GM21825 (cell line): ENCODE results near the gene ZNF385D.

Source experiments
- ATAC-seq: cut with Tn5 transposase; IDR thresholded peaks from one replicate; pipeline ENCODE4 v1.9.1; 2021; ENCODE audit warnings: mild to moderate bottlenecking, moderate library complexity; ENCODE audit not compliant: unreplicated experiment

The ZNF385D gene

GRCh38 chr3:21682206-21682605, 68.8 kb downstream of the ZNF385D start:
- ATAC-seq: no peak

GRCh38 chr3:21673393-21673792, 77.6 kb downstream of the ZNF385D start:
- ATAC-seq: no peak

DNA sequence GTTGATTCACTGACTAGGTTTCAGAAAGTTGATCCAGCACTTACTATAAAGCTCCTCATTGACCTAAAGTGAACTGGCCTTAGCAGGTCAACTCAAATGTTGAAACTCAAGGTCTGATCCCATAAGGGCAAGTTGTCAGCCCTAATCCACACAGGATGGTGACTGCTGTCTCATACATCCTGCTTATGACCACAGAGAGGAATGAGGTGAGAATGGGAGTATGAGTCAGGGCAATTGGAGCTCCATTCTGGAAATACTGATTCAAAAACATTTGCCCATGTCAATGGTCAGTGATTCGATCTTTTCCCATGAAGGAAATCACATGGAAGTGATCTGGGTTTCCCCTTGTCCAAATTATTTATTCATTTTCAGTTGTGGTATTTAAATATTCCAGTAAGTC, 78.7 kb downstream of the ZNF385D start:
- no peak for ATAC-seq

- no peak for ATAC-seq
These were observed 80.6 kb downstream of the ZNF385D start for GRCh38 chr3:21670386-21670785.

- ATAC-seq: no peak
These were observed 83.0 kb downstream of the ZNF385D start for GRCh38 chr3:21668012-21668411.

- ATAC-seq: no peak
These were observed 85.4 kb downstream of the ZNF385D start for GRCh38 chr3:21665444-21666100.

DNA sequence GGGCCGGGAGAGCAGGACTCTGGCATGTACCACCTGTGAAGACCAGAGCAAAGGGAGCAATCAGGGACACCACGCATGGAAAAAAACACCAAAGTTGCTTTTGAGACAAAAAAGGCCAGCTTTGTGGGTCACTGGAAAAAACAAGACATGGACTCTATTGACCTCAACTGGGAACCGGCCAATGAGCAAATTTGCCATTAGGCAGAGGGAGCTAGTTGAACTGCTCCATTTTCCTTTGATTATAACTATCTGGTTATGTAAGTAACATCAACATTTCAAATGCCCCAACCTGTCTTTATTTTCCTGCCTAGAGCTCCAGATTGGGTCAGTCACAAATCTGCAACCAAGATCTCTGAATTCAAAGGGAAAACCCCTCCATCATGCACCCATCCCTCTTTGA, 86.0 kb downstream of the ZNF385D start:
- ATAC-seq: no peak

DNA sequence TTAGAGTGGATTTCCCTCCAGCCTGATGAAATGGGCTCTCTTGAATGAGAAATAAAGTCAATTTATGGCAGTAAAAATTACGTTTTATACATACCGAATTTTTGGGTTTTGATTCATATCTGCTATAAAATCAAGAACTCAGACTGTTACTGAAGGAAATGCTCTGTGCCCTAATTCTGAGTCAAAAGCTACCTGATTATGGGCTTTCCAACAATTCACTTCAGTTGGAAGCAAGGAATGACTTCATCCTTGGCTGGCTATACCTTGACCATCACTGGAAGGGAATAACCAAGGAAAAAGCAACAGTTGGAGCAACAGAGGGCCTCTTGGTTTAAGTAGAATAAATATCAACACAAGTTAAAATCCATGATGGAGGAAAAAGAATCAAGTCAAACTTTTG, 88.6 kb downstream of the ZNF385D start:
- no peak for ATAC-seq

DNA sequence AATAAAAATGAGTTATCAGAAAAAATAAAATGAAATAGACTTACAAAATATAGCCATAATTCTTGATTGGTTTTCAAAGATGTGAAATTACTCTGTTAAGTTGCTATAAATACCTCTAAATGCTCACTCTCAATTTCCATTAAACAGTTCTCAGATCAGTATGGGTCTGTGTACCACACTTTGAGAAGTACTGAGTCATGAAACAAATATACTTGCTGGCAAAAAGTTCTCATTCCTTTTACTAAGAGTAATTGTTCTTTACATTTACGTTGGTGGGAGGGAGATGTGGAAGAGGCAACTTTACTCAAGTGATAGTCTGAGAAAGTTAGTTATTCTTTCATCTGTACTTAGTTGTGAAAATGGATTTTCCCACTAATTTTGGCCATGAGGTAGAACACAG, 96.3 kb downstream of the ZNF385D start:
- no peak for ATAC-seq

GRCh38 chr3:21654241-21654640, 96.8 kb downstream of the ZNF385D start:
- no peak for ATAC-seq

- ATAC-seq: no peak
These were observed 101.5 kb downstream of the ZNF385D start for GRCh38 chr3:21649519-21649918.

DNA sequence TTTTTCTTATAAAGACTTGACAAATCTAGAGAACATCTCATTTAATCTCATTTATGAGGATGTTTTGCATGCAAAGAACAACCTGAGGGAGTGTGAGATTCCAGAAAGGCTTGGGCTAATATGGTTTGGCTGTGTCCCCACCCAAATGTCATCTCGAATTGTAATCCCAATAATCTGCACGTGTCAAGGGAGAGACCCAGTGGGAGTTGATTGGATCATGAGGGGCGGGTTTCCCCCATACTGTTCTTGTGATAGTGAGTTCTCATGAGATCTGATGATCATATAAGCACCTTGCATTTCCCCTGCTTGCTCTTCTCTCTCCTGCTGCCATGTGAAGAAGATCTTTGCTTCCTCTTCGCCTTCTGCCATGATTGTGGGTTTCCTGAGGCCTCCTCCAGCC, 103.0 kb downstream of the ZNF385D start:
- no peak for ATAC-seq

DNA sequence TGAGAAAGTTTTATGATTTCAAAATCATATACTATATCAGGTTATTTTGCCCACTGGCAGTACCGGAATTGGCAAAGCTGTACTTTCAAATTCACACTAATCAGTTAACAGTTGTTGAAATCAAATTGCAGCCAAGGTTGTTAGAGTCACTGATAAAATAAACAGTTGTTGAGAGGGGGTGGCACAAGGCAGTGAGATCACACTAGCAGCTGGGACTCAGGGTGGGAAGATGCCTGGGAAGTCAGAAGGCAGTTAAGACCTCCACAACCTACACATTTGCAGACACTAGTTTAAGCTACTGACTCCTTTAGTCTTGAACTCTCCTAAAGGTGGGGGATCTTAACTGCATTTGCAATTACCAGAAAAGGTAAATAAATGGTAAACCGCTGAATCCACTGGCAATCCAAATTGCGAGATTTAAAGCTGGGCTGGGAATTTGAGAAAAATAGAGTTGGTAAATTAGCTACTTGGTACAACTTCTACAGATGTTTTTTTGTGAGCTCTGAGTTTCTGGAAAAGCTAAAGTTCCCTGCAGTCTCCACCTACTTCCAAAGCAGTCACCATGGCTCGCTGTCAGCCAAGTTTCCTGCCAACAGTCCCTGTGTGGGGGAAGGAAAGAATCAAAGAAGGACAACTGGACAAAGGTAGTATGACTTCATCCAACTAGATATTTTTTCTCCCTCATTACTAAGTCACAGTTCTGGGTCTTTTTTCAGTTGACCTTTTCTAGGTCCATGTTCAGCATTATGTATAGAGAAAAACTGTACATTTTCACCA, 105.7 kb downstream of the ZNF385D start:
- ATAC-seq: no peak

DNA sequence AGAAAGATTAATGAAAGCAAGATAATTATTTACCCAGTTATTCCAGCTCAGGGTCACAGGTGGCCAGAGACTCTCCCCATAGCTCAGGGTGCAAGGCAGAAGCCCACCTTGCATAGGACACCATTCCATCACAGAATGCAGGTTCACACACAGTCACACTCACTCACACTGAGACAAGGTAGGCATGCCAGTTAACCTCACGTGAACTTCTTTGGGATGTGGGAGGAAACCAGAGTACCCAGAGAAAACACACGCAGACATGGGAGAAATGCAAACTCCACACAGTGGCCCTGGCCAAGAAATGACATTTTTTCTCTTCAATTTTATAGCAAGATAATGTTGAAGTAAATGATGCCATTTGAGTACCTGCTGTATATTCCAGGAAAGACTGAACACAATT, 106.7 kb downstream of the ZNF385D start:
- ATAC-seq: no peak

- ATAC-seq: no peak
These were observed 107.3 kb downstream of the ZNF385D start for GRCh38 chr3:21643752-21644151.

- no peak for ATAC-seq
These were observed 108.6 kb downstream of the ZNF385D start for GRCh38 chr3:21642433-21642832.

- no peak for ATAC-seq
These were observed 109.1 kb downstream of the ZNF385D start for GRCh38 chr3:21641959-21642358.

- no peak for ATAC-seq
These were observed 112.5 kb downstream of the ZNF385D start for GRCh38 chr3:21638488-21638887.

DNA sequence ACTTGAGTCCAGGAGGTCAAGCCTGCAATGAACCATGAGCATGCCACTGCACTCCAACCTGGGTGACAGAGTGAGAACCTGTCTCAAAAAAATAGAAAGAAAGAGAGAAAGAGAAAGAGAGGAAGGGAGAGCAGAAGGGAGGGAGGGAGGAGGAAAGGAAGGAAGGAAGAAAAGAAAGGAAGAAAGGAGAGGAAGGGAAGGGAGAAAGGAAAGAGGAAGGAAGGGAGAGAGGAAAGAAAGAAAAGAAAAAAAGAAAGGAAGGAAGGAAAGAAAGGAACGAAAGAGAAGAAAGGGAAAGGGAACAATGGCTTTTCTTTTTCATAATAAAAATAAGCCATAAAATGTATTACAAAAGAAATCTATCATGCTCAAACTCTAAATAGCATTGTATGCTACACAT, 116.9 kb downstream of the ZNF385D start:
- no peak for ATAC-seq

DNA sequence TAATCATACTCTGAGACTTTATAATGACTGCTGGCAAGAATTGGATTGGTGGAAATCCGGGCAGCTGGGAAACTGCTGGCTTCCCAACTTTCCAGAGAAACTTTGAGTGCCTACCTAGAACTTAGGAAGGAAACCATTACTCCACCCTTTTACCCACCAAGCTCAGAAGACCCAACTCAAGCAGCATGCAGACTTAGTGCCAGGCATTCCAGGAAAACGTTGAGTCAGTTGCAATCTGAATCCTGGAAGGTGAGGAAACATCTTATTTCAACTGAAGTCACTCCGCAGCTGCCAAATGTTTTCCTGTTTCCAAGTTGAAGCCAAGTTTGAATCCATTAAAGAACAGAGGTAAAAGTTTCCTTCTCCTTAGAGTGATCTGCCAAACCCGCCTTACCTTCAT, 126.5 kb downstream of the ZNF385D start:
- no peak for ATAC-seq

DNA sequence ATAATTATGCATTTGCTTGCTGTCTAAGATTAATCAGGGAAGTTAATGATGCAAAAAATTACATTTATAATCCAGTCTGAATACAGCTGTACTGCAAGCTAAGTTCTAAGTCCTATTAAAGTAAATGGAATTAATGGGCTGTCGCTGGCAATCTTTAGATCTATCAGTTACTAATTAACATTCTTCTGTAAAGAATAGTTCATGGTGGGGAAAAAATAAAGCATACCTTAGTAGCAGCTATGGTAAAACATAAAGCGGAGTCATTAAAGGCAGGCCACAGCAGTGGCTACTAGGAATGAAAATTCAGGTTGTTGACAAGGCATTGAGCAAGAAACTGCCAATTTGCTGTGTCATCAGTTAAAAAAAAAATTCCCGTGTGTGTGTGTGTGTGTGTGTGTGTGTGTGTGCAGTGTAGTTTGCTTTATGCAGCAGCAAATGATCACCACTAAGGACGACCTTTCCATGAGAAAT, 129.8 kb downstream of the ZNF385D start:
- ATAC-seq: no peak

DNA sequence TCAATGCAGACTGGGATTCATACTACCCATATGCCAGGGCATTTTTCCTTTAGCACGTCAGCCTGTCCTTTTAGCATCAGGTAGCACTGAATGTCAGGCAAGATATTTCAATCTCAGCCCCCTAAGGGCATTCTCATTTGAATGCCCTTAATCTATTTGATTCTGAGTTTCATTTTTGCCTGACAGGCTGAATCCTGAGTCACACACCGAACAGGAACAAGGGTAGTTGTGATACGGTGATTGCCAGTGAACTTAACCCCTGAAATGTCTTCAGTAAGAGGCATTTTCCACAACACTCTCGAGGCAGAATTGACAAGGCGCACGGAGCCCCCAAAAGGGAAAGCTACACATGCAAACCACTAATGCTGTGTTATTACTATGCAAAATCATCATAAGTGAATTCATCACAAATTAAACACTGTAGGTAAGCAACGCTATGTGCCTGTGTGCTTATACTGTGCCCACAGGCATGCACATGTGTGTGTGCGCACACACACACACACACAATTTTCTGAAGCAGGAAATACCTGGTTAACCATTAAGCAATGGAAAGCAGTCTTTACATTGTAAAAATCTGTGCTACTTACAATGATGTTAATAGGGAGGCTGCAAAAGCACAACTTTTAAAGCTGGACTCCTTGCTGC, 130.4 kb downstream of the ZNF385D start:
- ATAC-seq: no peak
